Measurements from ENCODE around the gene BRAF. TPM values are rescaled to one million over a fixed set of nuclear protein-coding genes. Genes with fewer than 3 reads are reported as not detected.

BRAF gene
- total and polyA plus RNA-seq, 11 donors = 6.7 to 33.5 (median 23.4) TPM

DNA sequence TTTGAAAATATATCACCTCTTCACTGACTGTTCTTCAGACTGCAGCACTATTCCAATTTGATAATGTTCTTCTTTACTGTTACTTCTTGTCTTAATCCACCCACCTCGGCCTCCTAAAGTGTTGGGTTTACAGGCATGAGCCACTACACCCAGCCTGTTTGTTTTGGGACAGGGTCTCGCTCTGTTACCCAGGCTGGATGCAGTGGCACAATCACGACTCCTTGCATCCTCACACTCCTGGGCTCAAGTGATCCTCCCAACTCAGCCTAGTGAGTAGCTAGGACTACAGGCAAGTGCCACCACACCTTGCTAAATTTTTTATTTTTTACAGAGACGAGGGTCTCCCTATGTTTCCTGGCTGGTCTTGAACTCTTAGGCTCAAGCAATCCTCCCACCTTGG lies 150.4 kb downstream of the BRAF start:
- WGBS, 4 donors = 92 to 96% (median 95%) methylated on average over 4 of the region's 4 CpGs
- H3K27ac ChIP-seq = no peak overlapping the region
- no peak for DNase-seq
- intact Hi-C loops (cut with DNase I) = no loop called here
- H3K27me3 ChIP-seq = no peaks in the 10 kb centered on the region
- H3K4me1 ChIP-seq = peaks cover 0 to 4% (median 0%) of the 10 kb centered on the region in 12 donors
- peaks cover 0 to 97% (median 81%) of the 10 kb centered on the region in 9 donors for H3K36me3 ChIP-seq
- no peaks in the 10 kb centered on the region for H3K9me3 ChIP-seq
- ATAC-seq = no peak
- TF ChIP-seq CTCF (IDR thresholded peaks at IDR 0.05) (no peak), POLR2A (IDR thresholded peaks at IDR 0.05) (no peak)
- no peak overlapping the region for H3K4me3 ChIP-seq

DNA sequence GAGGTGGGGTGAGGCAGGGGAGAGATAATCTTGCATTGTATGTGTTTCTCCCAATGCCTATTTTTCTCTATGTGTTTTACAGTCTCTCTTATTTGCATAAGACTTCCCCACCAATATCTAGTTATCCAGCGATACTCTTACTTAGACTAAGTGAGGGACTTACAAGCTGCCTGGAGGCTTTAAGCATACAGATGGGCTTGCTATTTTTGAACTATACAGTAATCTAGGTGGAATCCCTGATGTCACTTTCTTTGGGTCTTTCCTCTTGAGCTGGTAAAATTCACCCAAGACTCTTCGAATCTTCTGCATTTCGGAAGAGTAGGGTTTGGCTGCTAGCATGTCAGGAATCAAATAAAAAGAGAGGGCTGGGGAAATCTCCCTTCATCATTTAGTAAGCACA lies 151.6 kb downstream of the BRAF start:
- no peak overlapping the region for H3K4me3 ChIP-seq
- DNase-seq (no peak), ATAC-seq (peak in 1 of 4 donors; percentile 56)
- intact Hi-C loops (cut with DNase I) = no loop called here
- 65 to 79% (median 72%) methylated on average over 3 of the region's 3 CpGs for WGBS, 4 donors
- peaks cover 0 to 98% (median 81%) of the 10 kb centered on the region in 9 donors for H3K36me3 ChIP-seq
- peaks cover 0 to 4% (median 0%) of the 10 kb centered on the region in 12 donors for H3K4me1 ChIP-seq
- H3K9me3 ChIP-seq = no peaks in the 10 kb centered on the region
- H3K27ac ChIP-seq = no peak overlapping the region
- TF ChIP-seq CTCF (IDR thresholded peaks at IDR 0.05) (no peak), POLR2A (IDR thresholded peaks at IDR 0.05) (no peak)
- H3K27me3 ChIP-seq = no peaks in the 10 kb centered on the region

DNA sequence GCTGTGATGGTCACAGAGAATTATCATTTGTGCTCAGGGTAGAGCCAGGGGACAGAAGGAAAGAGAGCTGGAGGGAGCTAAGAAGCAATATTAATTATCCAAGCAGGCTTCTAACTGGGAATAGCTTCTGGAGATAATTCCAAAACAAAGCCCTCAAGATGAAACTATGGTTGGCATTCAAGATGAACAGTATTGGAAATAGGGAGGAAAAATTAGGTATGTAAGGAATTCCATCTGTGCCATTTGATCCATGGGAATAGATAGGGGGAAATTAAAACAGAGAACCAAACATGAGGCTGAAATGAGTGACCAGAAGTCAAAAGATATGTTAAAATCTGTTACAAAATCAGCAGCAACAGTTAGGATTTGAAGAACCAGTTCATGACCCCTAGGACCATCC lies 152.9 kb downstream of the BRAF start:
- TF ChIP-seq CTCF (IDR thresholded peaks at IDR 0.05) (no peak), POLR2A (IDR thresholded peaks at IDR 0.05) (no peak)
- Histone ChIP-seq H3K4me1 (peaks cover 0 to 4% (median 0%) of the 10 kb centered on the region in 12 donors), H3K4me3 (no peak overlapping the region), H3K27ac (no peak overlapping the region), H3K27me3 (no peaks in the 10 kb centered on the region), H3K9me3 (no peaks in the 10 kb centered on the region), H3K36me3 (peaks cover 2 to 96% (median 81%) of the 10 kb centered on the region in 9 donors)
- intact Hi-C loops (cut with DNase I) = no loop called here
- ATAC-seq = no peak
- DNase-seq = no peak

- Histone ChIP-seq H3K27me3 (no peaks in the 10 kb centered on the region), H3K9me3 (no peaks in the 10 kb centered on the region), H3K4me3 (no peak overlapping the region), H3K36me3 (peaks cover 2 to 84% (median 66%) of the 10 kb centered on the region in 9 donors), H3K4me1 (peaks cover 0 to 4% (median 0%) of the 10 kb centered on the region in 12 donors), H3K27ac (no peak overlapping the region)
- ATAC-seq (no peak), DNase-seq (no peak)
- intact Hi-C loops (cut with DNase I) = no loop called here
- TF ChIP-seq POLR2A (IDR thresholded peaks at IDR 0.05) (no peak), CTCF (IDR thresholded peaks at IDR 0.05) (no peak)
- WGBS, 4 donors = 91 to 97% (median 93%) methylated on average over 3 of the region's 3 CpGs
These were observed 154.9 kb downstream of the BRAF start for GRCh38 chr7:140769852-140770251.

All from heart left ventricle (tissue), 16 donors.